Measurements from ENCODE around the gene CRYGN. TPM values are rescaled to one million over a fixed set of nuclear protein-coding genes. Genes with fewer than 3 reads are reported as not detected.

CRYGN gene
- total and polyA plus RNA-seq, 2 of the 13 experiments (the other 11 are each of a cell fraction or from before 2014, with no cell fraction given): 0.11 TPM; not detected in 1

DNA sequence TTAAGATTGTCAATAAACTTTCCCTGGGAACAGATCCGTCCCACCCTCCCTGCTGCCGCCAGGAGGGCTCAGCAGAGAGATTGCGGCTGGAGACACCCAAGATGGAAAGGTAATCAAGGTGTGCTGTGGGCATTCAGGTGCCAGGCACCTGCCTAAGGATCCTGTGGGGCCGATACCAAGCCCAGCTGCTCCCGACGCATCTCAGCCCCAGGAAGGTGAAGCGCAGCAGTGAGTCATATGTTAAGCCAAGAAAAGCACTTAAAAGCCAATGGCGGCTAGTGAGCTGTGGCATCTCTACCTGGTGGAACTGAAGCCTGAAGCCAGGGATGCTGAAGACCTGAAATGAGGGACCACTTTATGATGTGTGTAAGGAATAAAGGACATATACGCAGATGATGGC, 36.2 kb downstream of the CRYGN start:
- CTCF ChIA-PET (ENCODE audit: low intra/inter-chr PET ratio, low total read pairs): no interaction called here
- TF ChIP-seq EZH2 (conservative IDR thresholded peaks at IDR 0.05; ENCODE audit: low read depth, low read length): 0 out of 2 replicates have a peak, but pooled peaks have one; percentile 51
- TF ChIP-seq SOX5 (CRISPR knock-in tag; IDR thresholded peaks at IDR 0.05; ENCODE audit: borderline replicate concordance): no peak
- no peak for TF ChIP-seq U2AF1 (optimal IDR thresholded peaks at IDR 0.05; ENCODE audit: low read depth, low read length)
- WGBS (ENCODE audit: low lambda C conversion rate): 87% methylated on average over 5 of the region's 9 CpGs
- Histone ChIP-seq H2AFZ (ENCODE audit: low read length) (no peak overlapping the region), H3K27ac (ENCODE audit: extremely low read length, insufficient read depth, low read length) (no peak overlapping the region), H3K4me1 (ENCODE audit: insufficient read depth, low read length) (peaks cover 56% of the 10 kb centered on the region), H3K36me3 (replicated peaks in 1 of 2; ENCODE audit: control insufficient read depth in 1 of 2, insufficient read depth in 2 of 2, low read length in 2 of 2) (no peaks in the 10 kb centered on the region), H4K20me1 (ENCODE audit: insufficient read depth, low read length) (no peaks in the 10 kb centered on the region), H3K4me3 (replicated peaks in 1 of 3; ENCODE audit: insufficient read depth in 1 of 3, low read depth in 2 of 3, low read length in 3 of 3) (no peak overlapping the region), H3K9ac (ENCODE audit: insufficient read depth, low read depth, low read length) (no peak overlapping the region), H3K4me2 (ENCODE audit: low read depth, low read length) (no peak overlapping the region), H3K9me3 (ENCODE audit: low read length) (no peaks in the 10 kb centered on the region), H3K79me2 (ENCODE audit: insufficient read depth, low read length) (no peaks in the 10 kb centered on the region), H3K27me3 (ENCODE audit: control insufficient read depth in 1 of 2, insufficient read depth in 2 of 2, low read length in 2 of 2) (peaks cover 0 to 49% of the 10 kb centered on the region in 2 experiments; a peak in 3 of 5 replicates)
- POLR2A ChIA-PET: no interaction called here
- intact Hi-C loops (cut with micrococcal nuclease; ENCODE audit: unreplicated experiment) (no loop called here), in situ Hi-C loops (cut with HindIII; ENCODE audit: extremely low pct_ligation_motif_present, low pct_unique_long_range_greater_than_20kb) (no loop called here)
- DNase-seq (ENCODE audit: low spot score) (no peak), FAIRE-seq (no peak), ATAC-seq (no peak)
- BruUV-seq (replicated peaks): no TSS peak

DNA sequence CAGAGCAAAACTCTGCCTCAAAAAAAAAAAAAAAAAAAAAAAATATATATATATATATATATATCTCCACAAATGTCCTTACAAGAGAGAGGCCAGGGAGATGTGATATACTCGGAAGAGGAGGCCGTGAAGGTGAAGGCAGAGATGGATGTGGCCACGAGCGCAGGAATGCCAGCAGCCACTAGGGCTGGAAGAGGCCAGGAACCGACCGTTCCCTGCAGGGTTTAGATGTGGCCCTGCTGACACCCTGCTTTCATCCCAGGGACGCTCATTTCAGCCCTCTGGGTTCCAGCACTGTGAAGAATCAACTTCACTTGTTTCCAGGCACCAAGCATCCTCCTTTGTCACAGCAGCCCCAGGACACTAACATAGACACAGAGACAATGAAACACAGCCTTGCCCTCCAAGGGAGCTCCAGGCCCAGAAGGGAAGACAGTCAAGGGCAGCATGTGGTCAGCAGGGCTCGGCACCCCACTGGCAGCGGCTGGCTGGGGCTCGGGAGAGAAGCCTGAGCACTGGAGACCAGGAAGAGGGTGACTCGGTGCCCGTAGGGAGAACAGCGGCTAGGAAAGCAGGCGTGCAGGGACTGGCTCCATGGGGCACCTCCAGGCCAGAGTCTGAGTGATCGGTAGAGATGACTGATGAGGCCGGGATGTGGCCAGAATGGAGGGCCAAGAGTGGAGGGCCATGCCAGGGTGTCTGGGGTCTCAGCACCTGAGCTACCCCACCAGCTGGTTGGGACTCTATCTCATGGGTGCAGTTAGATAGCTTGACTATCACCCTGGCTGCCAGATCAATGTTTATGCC, 37.7 kb downstream of the CRYGN start:
- 51% methylated on average over 15 of the region's 16 CpGs for WGBS (ENCODE audit: low lambda C conversion rate)
- DNase-seq (ENCODE audit: low spot score) (no peak), ATAC-seq (peak; percentile 24; the same call in 1 of the 3 replicates), FAIRE-seq (no peak)
- Histone ChIP-seq H3K4me2 (ENCODE audit: low read depth, low read length) (no peak overlapping the region), H3K36me3 (replicated peaks in 1 of 2; ENCODE audit: control insufficient read depth in 1 of 2, insufficient read depth in 2 of 2, low read length in 2 of 2) (no peaks in the 10 kb centered on the region), H4K20me1 (ENCODE audit: insufficient read depth, low read length) (no peaks in the 10 kb centered on the region), H3K79me2 (ENCODE audit: insufficient read depth, low read length) (no peaks in the 10 kb centered on the region), H2AFZ (ENCODE audit: low read length) (no peak overlapping the region), H3K9me3 (ENCODE audit: low read length) (no peaks in the 10 kb centered on the region), H3K4me3 (replicated peaks in 1 of 3; ENCODE audit: insufficient read depth in 1 of 3, low read depth in 2 of 3, low read length in 3 of 3) (no peak overlapping the region), H3K27ac (ENCODE audit: extremely low read length, insufficient read depth, low read length) (no peak overlapping the region), H3K9ac (ENCODE audit: insufficient read depth, low read depth, low read length) (no peak overlapping the region), H3K27me3 (ENCODE audit: control insufficient read depth in 1 of 2, insufficient read depth in 2 of 2, low read length in 2 of 2) (peaks cover 0 to 45% of the 10 kb centered on the region in 2 experiments; a peak in 3 of 5 replicates), H3K4me1 (ENCODE audit: insufficient read depth, low read length) (peaks cover 41% of the 10 kb centered on the region)
- ChIA-PET CTCF (ENCODE audit: low intra/inter-chr PET ratio, low total read pairs) (no interaction called here), POLR2A (no interaction called here)
- no TSS peak for BruUV-seq (replicated peaks)
- TF ChIP-seq, protein P1, sequence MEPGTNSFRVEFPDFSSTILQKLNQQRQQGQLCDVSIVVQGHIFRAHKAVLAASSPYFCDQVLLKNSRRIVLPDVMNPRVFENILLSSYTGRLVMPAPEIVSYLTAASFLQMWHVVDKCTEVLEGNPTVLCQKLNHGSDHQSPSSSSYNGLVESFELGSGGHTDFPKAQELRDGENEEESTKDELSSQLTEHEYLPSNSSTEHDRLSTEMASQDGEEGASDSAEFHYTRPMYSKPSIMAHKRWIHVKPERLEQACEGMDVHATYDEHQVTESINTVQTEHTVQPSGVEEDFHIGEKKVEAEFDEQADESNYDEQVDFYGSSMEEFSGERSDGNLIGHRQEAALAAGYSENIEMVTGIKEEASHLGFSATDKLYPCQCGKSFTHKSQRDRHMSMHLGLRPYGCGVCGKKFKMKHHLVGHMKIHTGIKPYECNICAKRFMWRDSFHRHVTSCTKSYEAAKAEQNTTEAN (CRISPR knock-in tag; conservative IDR thresholded peaks at IDR 0.05): no peak
- TF ChIP-seq ZNF790 (CRISPR knock-in tag; IDR thresholded peaks at IDR 0.05; ENCODE audit: borderline replicate concordance) (no peak), ZFP82 (CRISPR knock-in tag; IDR thresholded peaks at IDR 0.05; ENCODE audit: borderline replicate concordance) (no peak), ZNF547 (CRISPR knock-in tag; IDR thresholded peaks at IDR 0.05) (no peak), RARA (CRISPR knock-in tag; IDR thresholded peaks at IDR 0.05) (no peak), ZNF225 (CRISPR knock-in tag; IDR thresholded peaks at IDR 0.05) (no peak), NPAS2 (CRISPR knock-in tag; IDR thresholded peaks at IDR 0.05; ENCODE audit: borderline replicate concordance) (no peak), ZKSCAN8 (CRISPR knock-in tag; IDR thresholded peaks at IDR 0.05; ENCODE audit: borderline replicate concordance) (no peak)
- intact Hi-C loops (cut with micrococcal nuclease; ENCODE audit: unreplicated experiment): no loop called here
- in situ Hi-C loops (cut with HindIII; ENCODE audit: extremely low pct_ligation_motif_present, low pct_unique_long_range_greater_than_20kb): no loop called here
